Measurements from ENCODE around the gene NDRG2. TPM values are rescaled to one million over a fixed set of nuclear protein-coding genes. Genes with fewer than 3 reads are reported as not detected.
A peak's percentile ranks its signal among the peaks of the same experiment; 100 is the strongest.

Gene NDRG2
- total and polyA plus RNA-seq, 9 of the 15 experiments (the other 6 are each of a cell fraction or from before 2014, with no cell fraction given) = 10.1 to 105 (median 41.0) TPM

DNA sequence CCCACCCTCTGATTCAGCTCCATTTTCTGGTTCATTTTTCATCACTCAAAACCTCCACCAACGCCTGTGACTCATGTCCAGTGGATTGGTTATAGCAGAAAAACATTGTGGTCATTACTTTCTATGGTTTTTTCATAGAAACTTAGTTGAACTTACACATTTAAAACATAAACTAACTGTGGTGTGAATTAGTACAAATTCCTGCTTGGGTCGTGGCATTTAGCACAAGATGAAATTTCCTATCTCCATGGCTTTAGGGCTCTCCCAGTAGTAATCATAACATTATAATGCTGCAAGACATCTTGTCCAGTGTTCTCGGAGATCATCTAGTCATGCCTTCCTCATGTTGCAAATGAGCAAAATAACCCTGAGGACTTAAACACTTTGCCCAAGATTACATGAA is 24.4 kb upstream of the NDRG2 start:
- ATAC-seq (no peak), DNase-seq (ENCODE audit: extremely low read depth in 1 of 4, low spot score in 3 of 4) (no peak), FAIRE-seq (no peak)
- no peak overlapping the region for H3K27ac ChIP-seq (ENCODE audit: extremely low read depth, low read depth, low read length)
- CTCF ChIA-PET (ENCODE audit: low intra/inter-chr PET ratio) = interaction anchor here (0.6 kb wide), 1 partner anchor 53 kb away, joined by 3 read pairs; no protein-coding TSS in a partner anchor
- H3K4me3 ChIP-seq = no peak overlapping the region
- intact Hi-C loops (cut with micrococcal nuclease) (no loop called here), in situ Hi-C loops (cut with MboI) (no loop called here)
- 28% methylated on average over 3 of the region's 3 CpGs for WGBS (ENCODE audit: insufficient coverage, low coverage, missing lambda C conversion rate)
- peaks cover 2 to 8% of the 10 kb centered on the region in 2 experiments; a peak in 3 of 5 replicates for H3K4me1 ChIP-seq (replicated peaks in 1 of 2; ENCODE audit: control insufficient read depth in 2 of 2, insufficient read depth in 2 of 2, low read length in 2 of 2)
- no peak overlapping the region for H3K4me2 ChIP-seq (ENCODE audit: insufficient read depth, low read length)
- H3K36me3 ChIP-seq (ENCODE audit: control insufficient read depth, insufficient read depth, low read length) = no peaks in the 10 kb centered on the region
- H3K9me3 ChIP-seq (replicated peaks; ENCODE audit: control insufficient read depth, insufficient read depth, low read depth, low read length) = no peaks in the 10 kb centered on the region
- H4K20me1 ChIP-seq (replicated peaks; ENCODE audit: control insufficient read depth, insufficient read depth, low read length) = no peaks in the 10 kb centered on the region
- H3K9me1 ChIP-seq (ENCODE audit: control insufficient read depth, insufficient read depth, low read length) = no peaks in the 10 kb centered on the region
- H3K9ac ChIP-seq (ENCODE audit: insufficient read depth in 1 of 2, low read depth in 2 of 2, low read length in 2 of 2) = no peak overlapping the region
- peak overlapping the region; percentile 78 for H2AFZ ChIP-seq (ENCODE audit: low read depth, low read length)
- H3K27me3 ChIP-seq (ENCODE audit: control insufficient read depth in 2 of 2, insufficient read depth in 2 of 2, low read length in 2 of 2) = no peaks in the 10 kb centered on the region
- BruUV-seq (replicated peaks) = no TSS peak
- POLR2A ChIA-PET = interaction anchor here (0.6 kb wide), 1 partner anchor 13 kb away, joined by 3 read pairs; no protein-coding TSS in a partner anchor
- H3K79me2 ChIP-seq (ENCODE audit: control insufficient read depth, insufficient read depth, low read length) = no peaks in the 10 kb centered on the region
- TF ChIP-seq ZBTB17 (CRISPR knock-in tag; IDR thresholded peaks at IDR 0.05) (peak; percentile 98), EGR1 (conservative IDR thresholded peaks at IDR 0.05) (0 out of 2 replicates have a peak, but pooled peaks have one; percentile 6), ZNF77 (CRISPR knock-in tag; IDR thresholded peaks at IDR 0.05) (no peak)
- TF ChIP-seq, protein P1, sequence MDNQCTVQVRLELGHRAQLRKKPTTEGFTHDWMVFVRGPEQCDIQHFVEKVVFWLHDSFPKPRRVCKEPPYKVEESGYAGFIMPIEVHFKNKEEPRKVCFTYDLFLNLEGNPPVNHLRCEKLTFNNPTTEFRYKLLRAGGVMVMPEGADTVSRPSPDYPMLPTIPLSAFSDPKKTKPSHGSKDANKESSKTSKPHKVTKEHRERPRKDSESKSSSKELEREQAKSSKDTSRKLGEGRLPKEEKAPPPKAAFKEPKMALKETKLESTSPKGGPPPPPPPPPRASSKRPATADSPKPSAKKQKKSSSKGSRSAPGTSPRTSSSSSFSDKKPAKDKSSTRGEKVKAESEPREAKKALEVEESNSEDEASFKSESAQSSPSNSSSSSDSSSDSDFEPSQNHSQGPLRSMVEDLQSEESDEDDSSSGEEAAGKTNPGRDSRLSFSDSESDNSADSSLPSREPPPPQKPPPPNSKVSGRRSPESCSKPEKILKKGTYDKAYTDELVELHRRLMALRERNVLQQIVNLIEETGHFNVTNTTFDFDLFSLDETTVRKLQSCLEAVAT (IDR thresholded peaks at IDR 0.05) = peak in 1 of 2 experiments; percentile 95; a peak in 2 of 4 replicates
- TF ChIP-seq, protein P2, sequence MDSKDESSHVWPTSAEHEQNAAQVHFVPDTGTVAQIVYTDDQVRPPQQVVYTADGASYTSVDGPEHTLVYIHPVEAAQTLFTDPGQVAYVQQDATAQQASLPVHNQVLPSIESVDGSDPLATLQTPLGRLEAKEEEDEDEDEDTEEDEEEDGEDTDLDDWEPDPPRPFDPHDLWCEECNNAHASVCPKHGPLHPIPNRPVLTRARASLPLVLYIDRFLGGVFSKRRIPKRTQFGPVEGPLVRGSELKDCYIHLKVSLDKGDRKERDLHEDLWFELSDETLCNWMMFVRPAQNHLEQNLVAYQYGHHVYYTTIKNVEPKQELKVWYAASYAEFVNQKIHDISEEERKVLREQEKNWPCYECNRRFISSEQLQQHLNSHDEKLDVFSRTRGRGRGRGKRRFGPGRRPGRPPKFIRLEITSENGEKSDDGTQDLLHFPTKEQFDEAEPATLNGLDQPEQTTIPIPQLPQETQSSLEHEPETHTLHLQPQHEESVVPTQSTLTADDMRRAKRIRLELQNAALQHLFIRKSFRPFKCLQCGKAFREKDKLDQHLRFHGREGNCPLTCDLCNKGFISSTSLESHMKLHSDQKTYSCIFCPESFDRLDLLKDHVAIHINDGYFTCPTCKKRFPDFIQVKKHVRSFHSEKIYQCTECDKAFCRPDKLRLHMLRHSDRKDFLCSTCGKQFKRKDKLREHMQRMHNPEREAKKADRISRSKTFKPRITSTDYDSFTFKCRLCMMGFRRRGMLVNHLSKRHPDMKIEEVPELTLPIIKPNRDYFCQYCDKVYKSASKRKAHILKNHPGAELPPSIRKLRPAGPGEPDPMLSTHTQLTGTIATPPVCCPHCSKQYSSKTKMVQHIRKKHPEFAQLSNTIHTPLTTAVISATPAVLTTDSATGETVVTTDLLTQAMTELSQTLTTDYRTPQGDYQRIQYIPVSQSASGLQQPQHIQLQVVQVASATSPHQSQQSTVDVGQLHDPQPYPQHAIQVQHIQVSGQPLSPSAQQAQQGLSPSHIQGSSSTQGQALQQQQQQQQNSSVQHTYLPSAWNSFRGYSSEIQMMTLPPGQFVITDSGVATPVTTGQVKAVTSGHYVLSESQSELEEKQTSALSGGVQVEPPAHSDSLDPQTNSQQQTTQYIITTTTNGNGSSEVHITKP (IDR thresholded peaks at IDR 0.05; ENCODE audit: partially characterized antibody) = no peak
- TF ChIP-seq, protein P3, sequence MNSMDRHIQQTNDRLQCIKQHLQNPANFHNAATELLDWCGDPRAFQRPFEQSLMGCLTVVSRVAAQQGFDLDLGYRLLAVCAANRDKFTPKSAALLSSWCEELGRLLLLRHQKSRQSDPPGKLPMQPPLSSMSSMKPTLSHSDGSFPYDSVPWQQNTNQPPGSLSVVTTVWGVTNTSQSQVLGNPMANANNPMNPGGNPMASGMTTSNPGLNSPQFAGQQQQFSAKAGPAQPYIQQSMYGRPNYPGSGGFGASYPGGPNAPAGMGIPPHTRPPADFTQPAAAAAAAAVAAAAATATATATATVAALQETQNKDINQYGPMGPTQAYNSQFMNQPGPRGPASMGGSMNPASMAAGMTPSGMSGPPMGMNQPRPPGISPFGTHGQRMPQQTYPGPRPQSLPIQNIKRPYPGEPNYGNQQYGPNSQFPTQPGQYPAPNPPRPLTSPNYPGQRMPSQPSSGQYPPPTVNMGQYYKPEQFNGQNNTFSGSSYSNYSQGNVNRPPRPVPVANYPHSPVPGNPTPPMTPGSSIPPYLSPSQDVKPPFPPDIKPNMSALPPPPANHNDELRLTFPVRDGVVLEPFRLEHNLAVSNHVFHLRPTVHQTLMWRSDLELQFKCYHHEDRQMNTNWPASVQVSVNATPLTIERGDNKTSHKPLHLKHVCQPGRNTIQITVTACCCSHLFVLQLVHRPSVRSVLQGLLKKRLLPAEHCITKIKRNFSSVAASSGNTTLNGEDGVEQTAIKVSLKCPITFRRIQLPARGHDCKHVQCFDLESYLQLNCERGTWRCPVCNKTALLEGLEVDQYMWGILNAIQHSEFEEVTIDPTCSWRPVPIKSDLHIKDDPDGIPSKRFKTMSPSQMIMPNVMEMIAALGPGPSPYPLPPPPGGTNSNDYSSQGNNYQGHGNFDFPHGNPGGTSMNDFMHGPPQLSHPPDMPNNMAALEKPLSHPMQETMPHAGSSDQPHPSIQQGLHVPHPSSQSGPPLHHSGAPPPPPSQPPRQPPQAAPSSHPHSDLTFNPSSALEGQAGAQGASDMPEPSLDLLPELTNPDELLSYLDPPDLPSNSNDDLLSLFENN (IDR thresholded peaks at IDR 0.05; ENCODE audit: low read depth in 2 of 2, low read length in 2 of 2) = peak in 1 of 2 experiments; percentile 71; a peak in 1 of 4 replicates

Measured in K562 (cell line).